Heart left ventricle (tissue), 13 donors: ENCODE results near the gene CST1.
"Not testable (repeated sequence)": the region's sequence is repeated elsewhere in the genome, so short reads cannot be mapped to it uniquely, and the experiment has no call there.

ENCODE experiments used
- CTCF ChIP-seq, 12 donors: fragments of 200-600 bp; sonication (generic) in 4 of 12; IDR thresholded peaks; one replicate each; pipeline versions ENCODE4 v1.5.0 to v1.8.0; 2018 to 2022; ENCODE audit warnings: antibody characterized with exemption in 12 of 12, mild to moderate bottlenecking in 5 of 12
- POLR2A ChIP-seq, 2 donors: fragments of 450-650 bp; IDR thresholded peaks; one replicate each; pipeline ENCODE4 v1.6.1; 2017; ENCODE audit warnings: antibody characterized with exemption in 2 of 2, mild to moderate bottlenecking in 2 of 2, moderate library complexity in 2 of 2
- donor health status: ischemic (EF 13 %, LVEDD 7.1; RV severe dilation, severe dysfunction).
- donor health status: DM: no; HTN: yes; CAD: no.
- donor health status: DM: no; HTN: no; CAD: no.
- donor health status: ischemic (EF 25% LVEDD 6.9; RV normal size, moderate dysfunction).
- donor health status: ischemic (EF 25% LVEDD 5.7; RV mildly dilated, moderate dysfunction).
- donor health status: ischemic (EF 35%, LVEDD 5.7; RV mildly dilated, moderate dysfunction).
- donor health status: nonischemic (EF 11% LVEDD 7.7; RV severe dilation, severe dysfunction).
- donor health status: DM: yes; HTN: yes; CAD: no.
- donor health status: PGD.
- donor health status: ischemic (EF 29% LVEDD 5.4; RV normal size, mild dysfunction).
- donor health status: nonischemic (EF 23%, LVEDD 6.1; RV moderate dilation, normal function).

- not testable (repeated sequence) for TF ChIP-seq CTCF, POLR2A (IDR thresholded peaks at IDR 0.05)
These were observed 39.0 kb downstream of the CST1 start for GRCh38 chr20:23711778-23712177.
